Natural killer cell (primary cell): Measurements from ENCODE around the gene GALNT7. TPM values are rescaled to one million over a fixed set of nuclear protein-coding genes. Genes with fewer than 3 reads are reported as not detected.

ENCODE experiments used
- ATAC-seq, 3 donors: fragments of 150-1000 bp in 2 of 3; fragments of 200-7000 bp in 1 of 3; cut with Tn5 transposase; 1 replicate in 1 of 3; 2 replicates in 2 of 3; pipeline ENCODE4 v1.10.0; 2021; ENCODE audit warnings: mild to moderate bottlenecking in 2 of 3, moderate library complexity in 2 of 3
- DNase-seq, 2 donors: peaks; one replicate each; pipeline versions ENCODE4 v3.0.0 to v3.0.0-alpha.2; 2013 to 2021; ENCODE audit warnings: mixed read lengths in 1 of 2
- H3K27ac ChIP-seq: one replicate; pipeline ENCODE4 v1.5.1; 2013; ENCODE audit warnings: mild to moderate bottlenecking, low read length
- H3K27me3 ChIP-seq: one replicate; pipeline ENCODE4 v1.6.1; 2013; ENCODE audit warnings: low read length; ENCODE audit not compliant: control insufficient read depth, insufficient read depth
- H3K36me3 ChIP-seq: one replicate; pipeline ENCODE4 v1.6.1; 2013; ENCODE audit warnings: low read length; ENCODE audit not compliant: control insufficient read depth, insufficient read depth
- H3K4me1 ChIP-seq: one replicate; pipeline ENCODE4 v1.6.1; 2013; ENCODE audit warnings: low read length; ENCODE audit not compliant: control insufficient read depth, insufficient read depth
- H3K4me3 ChIP-seq: one replicate; pipeline ENCODE4 v1.5.1; 2013; ENCODE audit warnings: low read length
- H3K9me3 ChIP-seq: one replicate; pipeline ENCODE4 v1.6.1; 2013; ENCODE audit warnings: low read length; ENCODE audit not compliant: control insufficient read depth, insufficient read depth
- H3K27ac Mint-ChIP-seq, 2 donors: one replicate each; pipeline ENCODE4 v1.8.0; 2022; ENCODE audit warnings: mild to moderate bottlenecking in 2 of 2, mixed read lengths in 2 of 2, moderate library complexity in 1 of 2
- H3K27me3 Mint-ChIP-seq, 2 donors: one replicate each; pipeline ENCODE4 v1.8.0; 2022; ENCODE audit warnings: low read depth in 2 of 2, mixed read lengths in 2 of 2
- H3K36me3 Mint-ChIP-seq: one replicate; pipeline ENCODE4 v1.8.0; 2022; ENCODE audit warnings: mixed read lengths
- H3K4me1 Mint-ChIP-seq, 2 donors: one replicate each; pipeline ENCODE4 v1.8.0; 2022; ENCODE audit warnings: mixed read lengths in 2 of 2
- H3K4me3 Mint-ChIP-seq: one replicate; pipeline ENCODE4 v1.8.0; 2022; ENCODE audit warnings: mild to moderate bottlenecking, moderate library complexity, mixed read lengths
- H3K9me3 Mint-ChIP-seq, 2 donors: one replicate each; pipeline ENCODE4 v1.8.0; 2022; ENCODE audit warnings: mixed read lengths in 2 of 2
- CTCF ChIP-seq: fragments of 200-600 bp; IDR thresholded peaks from one replicate; pipeline ENCODE4 v1.8.0; 2022; ENCODE audit warnings: antibody characterized with exemption
- WGBS: methylation state at CpG from one replicate; pipeline ENCODE4 v1.1.7; 2013; ENCODE audit warnings: missing lambda C conversion rate; ENCODE audit not compliant: insufficient coverage; 5-methylcytosine and 5-hydroxymethylcytosine counted together
- intact Hi-C: fragments of 100-400 bp; cut with micrococcal nuclease; formaldehyde crosslinking; loops from one replicate; pipeline ENCODE4 v1.14.2; 2022
- total RNA-seq, 4 donors: library from RNA; stranded (reverse); fragments of 120-200 nt in 1 of 4; gene quantifications; one replicate each; pipeline versions ENCODE4 v1.2.3 to v1.2.4, GENCODE V29; 2013 to 2022

GALNT7 gene
- total RNA-seq, 3 donors from 2014 or later (not counting 1 experiment from before 2014, with no cell fraction given), result 10.9 to 20.8 (median 15.6) TPM

- DNase-seq (no peak), ATAC-seq (no peak)
- intact Hi-C loops, result no loop called here
- H3K4me3 ChIP-seq, result no peak overlapping the region
- TF ChIP-seq CTCF, result no peak
- no peaks in the 10 kb centered on the region for H3K4me1 ChIP-seq
- H3K4me3 Mint-ChIP-seq, result no peak overlapping the region
- H3K27ac ChIP-seq, result no peak overlapping the region
- no peaks in the 10 kb centered on the region for H3K27me3 ChIP-seq
- H3K36me3 Mint-ChIP-seq, result peaks cover 11% of the 10 kb centered on the region
- H3K9me3 ChIP-seq, result no peaks in the 10 kb centered on the region
- H3K36me3 ChIP-seq, result peaks cover 2% of the 10 kb centered on the region
- H3K9me3 Mint-ChIP-seq, result no peaks in the 10 kb centered on the region
- H3K27ac Mint-ChIP-seq, result no peak overlapping the region
- 93% methylated on average over 3 of the region's 3 CpGs for WGBS
- peaks cover 0 to 5% of the 10 kb centered on the region in 2 donors for H3K4me1 Mint-ChIP-seq
- no peaks in the 10 kb centered on the region for H3K27me3 Mint-ChIP-seq
Observed at GRCh38 chr4:173307778-173308177, 139.2 kb downstream of the GALNT7 start.

GRCh38 chr4:173311368-173311767, 142.8 kb downstream of the GALNT7 start:
- Histone ChIP-seq H3K4me1 (no peaks in the 10 kb centered on the region), H3K36me3 (peaks cover 16% of the 10 kb centered on the region), H3K27me3 (no peaks in the 10 kb centered on the region), H3K27ac (no peak overlapping the region), H3K4me3 (no peak overlapping the region), H3K9me3 (no peaks in the 10 kb centered on the region)
- 91% methylated on average over 3 of the region's 4 CpGs for WGBS
- Mint-ChIP-seq H3K4me3 (no peak overlapping the region), H3K36me3 (no peaks in the 10 kb centered on the region), H3K9me3 (no peaks in the 10 kb centered on the region), H3K27me3 (no peaks in the 10 kb centered on the region), H3K27ac (peak overlapping the region in 1 of 2 donors; percentile 11), H3K4me1 (peaks cover 0 to 5% of the 10 kb centered on the region in 2 donors)
- no peak for ATAC-seq
- intact Hi-C loops, result no loop called here
- TF ChIP-seq CTCF, result no peak
- no peak for DNase-seq

DNA sequence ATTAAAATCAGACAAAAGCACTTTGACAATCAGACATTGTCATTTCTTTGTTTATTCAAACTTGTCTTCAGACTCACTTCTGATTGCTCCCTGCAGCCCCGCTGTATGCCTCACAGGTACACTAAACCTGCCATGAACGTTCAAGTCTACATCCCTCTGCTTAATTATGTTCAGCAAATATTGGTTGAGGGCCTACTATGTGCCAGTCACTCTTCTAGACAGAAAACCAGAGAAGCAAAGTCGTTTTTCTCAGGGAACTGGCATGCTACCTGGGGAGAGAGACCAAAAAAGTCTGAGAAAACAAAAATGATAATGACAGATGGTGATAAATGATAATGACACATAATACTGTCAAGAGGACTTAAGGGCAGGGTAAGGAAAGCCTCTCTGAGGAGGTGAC, 146.1 kb downstream of the GALNT7 start:
- Histone ChIP-seq H3K4me3 (no peak overlapping the region), H3K9me3 (no peaks in the 10 kb centered on the region), H3K36me3 (peaks cover 29% of the 10 kb centered on the region), H3K27me3 (no peaks in the 10 kb centered on the region), H3K4me1 (no peaks in the 10 kb centered on the region), H3K27ac (no peak overlapping the region)
- no peaks in the 10 kb centered on the region for H3K9me3 Mint-ChIP-seq
- H3K4me1 Mint-ChIP-seq, result peaks cover 0 to 5% of the 10 kb centered on the region in 2 donors
- H3K36me3 Mint-ChIP-seq, result no peaks in the 10 kb centered on the region
- TF ChIP-seq CTCF, result no peak
- intact Hi-C loops, result no loop called here
- ATAC-seq, result no peak
- H3K4me3 Mint-ChIP-seq, result no peak overlapping the region
- no peaks in the 10 kb centered on the region for H3K27me3 Mint-ChIP-seq
- WGBS, result 90% methylated on average over 3 of the region's 3 CpGs
- no peak overlapping the region for H3K27ac Mint-ChIP-seq
- DNase-seq, result no peak

- 86% methylated on average over 2 of the region's 2 CpGs for WGBS
- Histone ChIP-seq H3K27me3 (no peaks in the 10 kb centered on the region), H3K36me3 (peaks cover 32% of the 10 kb centered on the region), H3K4me3 (no peak overlapping the region), H3K4me1 (no peaks in the 10 kb centered on the region), H3K9me3 (no peaks in the 10 kb centered on the region), H3K27ac (no peak overlapping the region)
- DNase-seq, result no peak
- H3K9me3 Mint-ChIP-seq, result no peaks in the 10 kb centered on the region
- no peaks in the 10 kb centered on the region for H3K36me3 Mint-ChIP-seq
- intact Hi-C loops, result no loop called here
- TF ChIP-seq CTCF, result no peak
- ATAC-seq, result no peak
- H3K4me3 Mint-ChIP-seq, result no peak overlapping the region
- H3K4me1 Mint-ChIP-seq, result peaks cover 0 to 4% of the 10 kb centered on the region in 2 donors
- no peaks in the 10 kb centered on the region for H3K27me3 Mint-ChIP-seq
- H3K27ac Mint-ChIP-seq, result no peak overlapping the region
Observed at GRCh38 chr4:173316060-173316459, 147.4 kb downstream of the GALNT7 start.
